SK-N-SH treated with all-trans-retinoic acid at 6 μM for 48 hours (cell line): ENCODE measurements around the gene CHSY3.

Experiments
- ARNTL ChIP-seq: fragments of 450-650 bp; formaldehyde crosslinking; IDR thresholded peaks from 2 replicates; pipeline ENCODE4 v1.5.0; 2020; ENCODE audit warnings: low read depth, mild to moderate bottlenecking, moderate library complexity, borderline replicate concordance
- BACH2 ChIP-seq: fragments of 250-450 bp; sonication (Bioruptor Pico); IDR thresholded peaks from 2 replicates; pipeline ENCODE4 v1.9.0; 2021; ENCODE audit warnings: mild to moderate bottlenecking, borderline replicate concordance
- CREB5 ChIP-seq: fragments of 250-450 bp; sonication (Bioruptor Pico); IDR thresholded peaks from 2 replicates; pipeline ENCODE4 v1.5.1; 2020; ENCODE audit warnings: low read depth, mild to moderate bottlenecking, moderate library complexity
- ISL1 ChIP-seq: fragments of 250-450 bp; sonication (Bioruptor Pico); IDR thresholded peaks from 2 replicates; pipeline ENCODE4 v2.1.2; 2022; ENCODE audit warnings: mild to moderate bottlenecking, moderate library complexity
- POU6F1 ChIP-seq: fragments of 250-450 bp; sonication (Bioruptor Pico); IDR thresholded peaks from 2 replicates; pipeline ENCODE4 v1.8.0; 2021; ENCODE audit warnings: low read depth, mild to moderate bottlenecking, moderate library complexity, borderline replicate concordance
- PPARA ChIP-seq: fragments of 250-450 bp; sonication (Bioruptor Pico); IDR thresholded peaks from 2 replicates; pipeline ENCODE4 v1.5.0; 2020; ENCODE audit warnings: mild to moderate bottlenecking, borderline replicate concordance
- SNAI2 ChIP-seq: fragments of 250-450 bp; sonication (Bioruptor Pico); IDR thresholded peaks from 2 replicates; pipeline ENCODE4 v1.5.0; 2020; ENCODE audit warnings: mild to moderate bottlenecking, moderate library complexity
- TOX ChIP-seq: fragments of 250-450 bp; sonication (Bioruptor Pico); IDR thresholded peaks from 2 replicates; pipeline ENCODE4 v1.8.0; 2021; ENCODE audit warnings: mild to moderate bottlenecking, moderate library complexity, borderline replicate concordance
- TSHZ2 ChIP-seq: fragments of 250-450 bp; sonication (Bioruptor Pico); IDR thresholded peaks from 2 replicates; pipeline ENCODE4 v1.5.0; 2020; ENCODE audit warnings: mild to moderate bottlenecking, moderate library complexity
- ZFP3 ChIP-seq: fragments of 250-450 bp; sonication (Bioruptor Pico); IDR thresholded peaks from 2 replicates; pipeline ENCODE4 v1.5.0; 2020; ENCODE audit warnings: mild to moderate bottlenecking, moderate library complexity
- ZFP30 ChIP-seq: fragments of 450-650 bp; formaldehyde crosslinking; IDR thresholded peaks from 2 replicates; pipeline ENCODE4 v1.5.0; 2022; ENCODE audit warnings: mild to moderate bottlenecking, moderate library complexity
- ZNF70 ChIP-seq: fragments of 450-650 bp; formaldehyde crosslinking; IDR thresholded peaks from 2 replicates; pipeline ENCODE4 v1.5.0; 2020; ENCODE audit warnings: mild to moderate bottlenecking, moderate library complexity

- TF ChIP-seq SNAI2 (CRISPR knock-in tag), result no peak
- TF ChIP-seq ZNF70, result no peak
- TF ChIP-seq CREB5 (CRISPR knock-in tag), result no peak
- TF ChIP-seq ZFP30 (CRISPR knock-in tag), result no peak
- TF ChIP-seq TSHZ2 (CRISPR knock-in tag), result no peak
- no peak for TF ChIP-seq ZFP3 (CRISPR knock-in tag)
- TF ChIP-seq ARNTL (CRISPR knock-in tag), result no peak
- no peak for TF ChIP-seq POU6F1
- no peak for TF ChIP-seq TOX (CRISPR knock-in tag)
- TF ChIP-seq PPARA (CRISPR knock-in tag), result no peak
- no peak for TF ChIP-seq ISL1
- TF ChIP-seq BACH2 (CRISPR knock-in tag), result no peak
Observed at GRCh38 chr5:130137681-130138080, 233.4 kb downstream of the CHSY3 start.
